HepG2 (cell line): Measurements from ENCODE around the gene MITF. TPM values are rescaled to one million over a fixed set of nuclear protein-coding genes. Genes with fewer than 3 reads are reported as not detected.

Source experiments
- ATAC-seq: fragments of 200-7000 bp; cut with Tn5 transposase; 3 replicates; pipeline ENCODE4 v1.9.1; 2020; ENCODE audit warnings: mild to moderate bottlenecking, moderate library complexity
- BruUV-seq: library from RNA; stranded (reverse); fragments of 400-500 nt; replicated peaks from 2 replicates; lab custom pipeline; 2021; lab: Mats Ljungman, UMichigan
- CTCF ChIA-PET: fragments of 300-600 bp; formaldehyde crosslinking; extraction: SDS; loops from one replicate; lab custom pipeline; 2021; ENCODE audit warnings: low total read pairs, inconsistent platforms, low intra/inter-chr PET ratio; lab: Yijun Ruan, JAX
- POLR2A ChIA-PET: fragments of 350-600 bp; sonication (Branson Sonifier 250); formaldehyde crosslinking; loops from one replicate; lab custom pipeline; 2020; ENCODE audit warnings: antibody characterized with exemption, inconsistent platforms; lab: Yijun Ruan, JAX
- DNase-seq: peaks from one replicate; pipeline ENCODE4 v3.0.0-alpha.2; 2015; ENCODE audit warnings: low spot score
- FAIRE-seq: peaks from 3 replicates; lab custom pipeline; 2011; peaks lifted over from hg19 to GRCh38; lab: Jason Lieb, UNC
- H2AFZ ChIP-seq: one replicate; pipeline ENCODE4 v1.6.1; 2011; ENCODE audit warnings: low read length, inconsistent platforms
- H3K27ac ChIP-seq: fragments of 300-600 bp; 3 replicates; pipeline ENCODE4 v1.8.0; 2011; ENCODE audit warnings: mixed run types, mild to moderate bottlenecking, mixed read lengths, low read length, inconsistent platforms; ENCODE audit not compliant: insufficient read depth; ENCODE audit errors: extremely low read length
- H3K27me3 ChIP-seq, 2 experiments: fragments of 200-600 bp in 1 of 2; 2 replicates in 1 of 2; 3 replicates in 1 of 2; pipeline versions ENCODE4 v1.6.0 to v1.8.0; 2011; ENCODE audit warnings: low read length in 2 of 2, mild to moderate bottlenecking in 2 of 2, moderate library complexity in 2 of 2, inconsistent platforms in 1 of 2; ENCODE audit not compliant: insufficient read depth in 2 of 2, control insufficient read depth in 1 of 2
- H3K36me3 ChIP-seq, 2 experiments: fragments of 200-600 bp in 1 of 2; replicated peaks in 1 of 2; 2 replicates in 1 of 2; 3 replicates in 1 of 2; pipeline versions ENCODE4 v1.5.1 to v1.8.0; 2011; ENCODE audit warnings: low read length in 2 of 2, inconsistent platforms in 1 of 2; ENCODE audit not compliant: insufficient read depth in 2 of 2, control insufficient read depth in 1 of 2
- H3K4me1 ChIP-seq: 2 replicates; pipeline ENCODE4 v1.5.1; 2012; ENCODE audit warnings: low read length, inconsistent platforms; ENCODE audit not compliant: insufficient read depth
- H3K4me2 ChIP-seq: 2 replicates; pipeline ENCODE4 v1.6.0; 2011; ENCODE audit warnings: low read depth, low read length, inconsistent platforms
- H3K4me3 ChIP-seq, 3 experiments: fragments of 200-600 bp in 1 of 3; sonication (generic), shearing (Covaris generic) in 1 of 3; replicated peaks in 1 of 3; 2 replicates each; pipeline ENCODE4 v1.5.1; 2011 to 2016; ENCODE audit warnings: low read length in 3 of 3, inconsistent platforms in 2 of 3, low read depth in 2 of 3, mild to moderate bottlenecking in 2 of 3, control low read depth in 1 of 3, mixed read lengths in 1 of 3; ENCODE audit not compliant: insufficient read depth in 1 of 3
- H3K79me2 ChIP-seq: one replicate; pipeline ENCODE4 v1.6.1; 2011; ENCODE audit warnings: low read length, inconsistent platforms; ENCODE audit not compliant: insufficient read depth
- H3K9ac ChIP-seq: 2 replicates; pipeline ENCODE4 v1.6.0; 2011; ENCODE audit warnings: mild to moderate bottlenecking, low read depth, low read length, inconsistent platforms; ENCODE audit not compliant: insufficient read depth
- H3K9me3 ChIP-seq: 2 replicates; pipeline ENCODE4 v1.5.1; 2012; ENCODE audit warnings: mild to moderate bottlenecking, low read length
- H4K20me1 ChIP-seq: 2 replicates; pipeline ENCODE4 v1.6.0; 2011; ENCODE audit warnings: inconsistent platforms, mild to moderate bottlenecking, low read length, moderate library complexity; ENCODE audit not compliant: insufficient read depth
- ZNF264 ChIP-seq: sonication (generic); formaldehyde crosslinking; IDR thresholded peaks from 2 replicates; pipeline ENCODE4 v1.4.0; 2020; ENCODE audit warnings: missing genetic modification reagents
- WGBS: methylation state at CpG from one replicate; pipeline ENCODE4 v1.1.6; 2017; ENCODE audit warnings: low lambda C conversion rate; 5-methylcytosine and 5-hydroxymethylcytosine counted together
- in situ Hi-C: cut with HindIII; loops from 2 replicates; pipeline ENCODE4 v1.10.0; 2017; ENCODE audit warnings: low pct_unique_long_range_greater_than_20kb; ENCODE audit not compliant: extremely low pct_ligation_motif_present
- intact Hi-C: fragments of 100-400 bp; cut with micrococcal nuclease; formaldehyde crosslinking; loops from one replicate; pipeline ENCODE4 v1.10.0; 2022; ENCODE audit not compliant: unreplicated experiment
- polyA plus RNA-seq, 8 experiments: library from polyadenylated mRNA; depleted of rRNA in 3 of 8; stranded (reverse) in 7 of 8; unstranded in 1 of 8; fragments of >200 nt; fragmentation: Illumina TruSeq in 4 of 8; extraction: Trizol in 4 of 8; gene quantifications; 2 replicates each; pipeline versions ENCODE4 v1.2.1 to v1.2.3, GENCODE V29; 2011 to 2016; ENCODE audit warnings: low read depth in 4 of 8, missing spikeins in 1 of 8, mixed read lengths in 1 of 8; ENCODE audit not compliant: insufficient read depth in 1 of 8
- total RNA-seq, 5 experiments: library from RNA; depleted of rRNA; stranded (reverse); fragments of >200 nt; fragmentation: Illumina TruSeq; extraction: Trizol; gene quantifications; 2 replicates each; pipeline ENCODE4 v1.2.3, GENCODE V29; 2016; ENCODE audit warnings: low read depth in 1 of 5
- TF ChIP-seq, protein P1 (sequence below): sonication (generic); formaldehyde crosslinking; IDR thresholded peaks from 2 replicates; pipeline ENCODE4 v1.4.0; 2020; ENCODE audit warnings: mild to moderate bottlenecking, missing genetic modification reagents
- TF ChIP-seq, protein P2 (sequence below): sonication (generic); formaldehyde crosslinking; conservative IDR thresholded peaks from 2 replicates; pipeline ENCODE4 v1.4.0; 2020; ENCODE audit warnings: mild to moderate bottlenecking, missing genetic modification reagents, moderate library complexity
- TF ChIP-seq, protein P3 (sequence below): IDR thresholded peaks from 2 replicates; pipeline ENCODE4 v1.6.1; 2016; ENCODE audit warnings: low read depth, borderline replicate concordance
- TF ChIP-seq, protein P4 (sequence below): sonication (generic); formaldehyde crosslinking; IDR thresholded peaks from 2 replicates; pipeline ENCODE4 v1.4.0; 2020; ENCODE audit warnings: mild to moderate bottlenecking, missing genetic modification reagents, borderline replicate concordance

Gene MITF
- total and polyA plus RNA-seq, 2 of the 13 experiments (the other 11 are each of a cell fraction or from before 2014, with no cell fraction given), result 0.12 to 0.38 TPM

DNA sequence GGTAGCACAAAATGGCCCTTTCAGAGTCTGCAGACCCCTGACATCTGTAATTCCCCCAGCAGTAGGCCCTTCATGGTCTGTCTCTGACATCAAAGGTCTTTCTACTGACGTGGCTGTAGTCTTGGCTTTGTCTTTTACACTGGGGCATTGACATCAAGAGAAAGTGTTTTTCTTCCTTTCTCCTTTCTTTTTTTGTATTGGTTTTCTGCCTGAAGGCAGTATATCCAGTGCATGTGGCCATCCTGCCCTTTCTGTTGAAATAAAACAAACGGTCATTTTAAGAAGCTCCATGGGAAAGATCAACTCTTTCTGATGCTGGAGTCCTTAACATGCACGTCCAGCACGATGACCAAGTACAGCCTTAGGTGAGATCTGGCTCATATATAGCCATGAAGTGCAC is 153.4 kb downstream of the MITF start (continued):
- TF ChIP-seq, protein P1, sequence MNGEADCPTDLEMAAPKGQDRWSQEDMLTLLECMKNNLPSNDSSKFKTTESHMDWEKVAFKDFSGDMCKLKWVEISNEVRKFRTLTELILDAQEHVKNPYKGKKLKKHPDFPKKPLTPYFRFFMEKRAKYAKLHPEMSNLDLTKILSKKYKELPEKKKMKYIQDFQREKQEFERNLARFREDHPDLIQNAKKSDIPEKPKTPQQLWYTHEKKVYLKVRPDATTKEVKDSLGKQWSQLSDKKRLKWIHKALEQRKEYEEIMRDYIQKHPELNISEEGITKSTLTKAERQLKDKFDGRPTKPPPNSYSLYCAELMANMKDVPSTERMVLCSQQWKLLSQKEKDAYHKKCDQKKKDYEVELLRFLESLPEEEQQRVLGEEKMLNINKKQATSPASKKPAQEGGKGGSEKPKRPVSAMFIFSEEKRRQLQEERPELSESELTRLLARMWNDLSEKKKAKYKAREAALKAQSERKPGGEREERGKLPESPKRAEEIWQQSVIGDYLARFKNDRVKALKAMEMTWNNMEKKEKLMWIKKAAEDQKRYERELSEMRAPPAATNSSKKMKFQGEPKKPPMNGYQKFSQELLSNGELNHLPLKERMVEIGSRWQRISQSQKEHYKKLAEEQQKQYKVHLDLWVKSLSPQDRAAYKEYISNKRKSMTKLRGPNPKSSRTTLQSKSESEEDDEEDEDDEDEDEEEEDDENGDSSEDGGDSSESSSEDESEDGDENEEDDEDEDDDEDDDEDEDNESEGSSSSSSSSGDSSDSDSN (CRISPR knock-in tag), result no peak
- TF ChIP-seq ZNF264 (CRISPR knock-in tag), result no peak

DNA sequence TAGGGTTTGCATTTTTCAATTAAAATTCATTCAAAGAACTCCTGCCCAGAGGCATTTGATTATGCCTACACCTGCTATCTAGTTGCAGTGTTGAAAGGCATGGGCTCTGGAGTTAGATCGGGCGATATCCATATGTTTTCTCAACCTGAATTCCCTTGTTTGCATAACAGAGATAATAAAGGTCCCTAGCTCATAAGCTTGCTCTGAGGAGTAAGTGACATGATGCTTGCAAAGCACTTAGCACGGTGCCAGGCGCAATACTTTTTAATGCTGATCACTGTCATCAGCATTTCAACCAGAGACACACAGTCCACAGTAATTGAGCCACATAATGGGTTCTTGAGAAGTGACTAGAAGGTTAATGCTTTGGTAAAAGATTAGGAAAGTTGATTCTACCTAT is 154.0 kb downstream of the MITF start:
- Histone ChIP-seq H3K4me3 (no peak overlapping the region), H3K4me1 (no peaks in the 10 kb centered on the region), H3K36me3 (no peaks in the 10 kb centered on the region), H3K4me2 (no peak overlapping the region), H3K27ac (no peak overlapping the region), H3K27me3 (no peaks in the 10 kb centered on the region), H4K20me1 (no peaks in the 10 kb centered on the region), H3K79me2 (no peaks in the 10 kb centered on the region), H3K9ac (no peak overlapping the region), H3K9me3 (no peaks in the 10 kb centered on the region), H2AFZ (no peak overlapping the region)
- DNase-seq (no peak), ATAC-seq (no peak), FAIRE-seq (no peak)
- BruUV-seq, result no TSS peak
- WGBS, result 0% methylated on average over 4 of the region's 4 CpGs
- TF ChIP-seq, protein P2, sequence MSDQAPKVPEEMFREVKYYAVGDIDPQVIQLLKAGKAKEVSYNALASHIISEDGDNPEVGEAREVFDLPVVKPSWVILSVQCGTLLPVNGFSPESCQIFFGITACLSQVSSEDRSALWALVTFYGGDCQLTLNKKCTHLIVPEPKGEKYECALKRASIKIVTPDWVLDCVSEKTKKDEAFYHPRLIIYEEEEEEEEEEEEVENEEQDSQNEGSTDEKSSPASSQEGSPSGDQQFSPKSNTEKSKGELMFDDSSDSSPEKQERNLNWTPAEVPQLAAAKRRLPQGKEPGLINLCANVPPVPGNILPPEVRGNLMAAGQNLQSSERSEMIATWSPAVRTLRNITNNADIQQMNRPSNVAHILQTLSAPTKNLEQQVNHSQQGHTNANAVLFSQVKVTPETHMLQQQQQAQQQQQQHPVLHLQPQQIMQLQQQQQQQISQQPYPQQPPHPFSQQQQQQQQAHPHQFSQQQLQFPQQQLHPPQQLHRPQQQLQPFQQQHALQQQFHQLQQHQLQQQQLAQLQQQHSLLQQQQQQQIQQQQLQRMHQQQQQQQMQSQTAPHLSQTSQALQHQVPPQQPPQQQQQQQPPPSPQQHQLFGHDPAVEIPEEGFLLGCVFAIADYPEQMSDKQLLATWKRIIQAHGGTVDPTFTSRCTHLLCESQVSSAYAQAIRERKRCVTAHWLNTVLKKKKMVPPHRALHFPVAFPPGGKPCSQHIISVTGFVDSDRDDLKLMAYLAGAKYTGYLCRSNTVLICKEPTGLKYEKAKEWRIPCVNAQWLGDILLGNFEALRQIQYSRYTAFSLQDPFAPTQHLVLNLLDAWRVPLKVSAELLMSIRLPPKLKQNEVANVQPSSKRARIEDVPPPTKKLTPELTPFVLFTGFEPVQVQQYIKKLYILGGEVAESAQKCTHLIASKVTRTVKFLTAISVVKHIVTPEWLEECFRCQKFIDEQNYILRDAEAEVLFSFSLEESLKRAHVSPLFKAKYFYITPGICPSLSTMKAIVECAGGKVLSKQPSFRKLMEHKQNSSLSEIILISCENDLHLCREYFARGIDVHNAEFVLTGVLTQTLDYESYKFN (CRISPR knock-in tag), result no peak
- TF ChIP-seq, protein P3, sequence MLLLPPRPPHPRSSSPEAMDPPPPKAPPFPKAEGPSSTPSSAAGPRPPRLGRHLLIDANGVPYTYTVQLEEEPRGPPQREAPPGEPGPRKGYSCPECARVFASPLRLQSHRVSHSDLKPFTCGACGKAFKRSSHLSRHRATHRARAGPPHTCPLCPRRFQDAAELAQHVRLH (CRISPR knock-in tag), result no peak
- TF ChIP-seq, protein P4, sequence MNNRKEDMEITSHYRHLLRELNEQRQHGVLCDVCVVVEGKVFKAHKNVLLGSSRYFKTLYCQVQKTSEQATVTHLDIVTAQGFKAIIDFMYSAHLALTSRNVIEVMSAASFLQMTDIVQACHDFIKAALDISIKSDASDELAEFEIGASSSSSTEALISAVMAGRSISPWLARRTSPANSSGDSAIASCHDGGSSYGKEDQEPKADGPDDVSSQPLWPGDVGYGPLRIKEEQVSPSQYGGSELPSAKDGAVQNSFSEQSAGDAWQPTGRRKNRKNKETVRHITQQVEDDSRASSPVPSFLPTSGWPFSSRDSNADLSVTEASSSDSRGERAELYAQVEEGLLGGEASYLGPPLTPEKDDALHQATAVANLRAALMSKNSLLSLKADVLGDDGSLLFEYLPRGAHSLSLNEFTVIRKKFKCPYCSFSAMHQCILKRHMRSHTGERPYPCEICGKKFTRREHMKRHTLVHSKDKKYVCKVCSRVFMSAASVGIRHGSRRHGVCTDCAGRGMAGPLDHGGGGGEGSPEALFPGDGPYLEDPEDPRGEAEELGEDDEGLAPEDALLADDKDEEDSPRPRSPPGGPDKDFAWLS, result no peak
- in situ Hi-C loops (no loop called here), intact Hi-C loops (no loop called here)
- ChIA-PET POLR2A (no interaction called here), CTCF (no interaction called here)
